Endothelial cell of umbilical vein (primary cell): Measurements from ENCODE around the gene LIPH.

Source experiments
- CTCF ChIP-seq, 2 donors: IDR thresholded peaks; 1 replicate in 1 of 2; 2 replicates in 1 of 2; pipeline ENCODE4 v1.5.1; 2011; ENCODE audit warnings: low read length in 2 of 2, mild to moderate bottlenecking in 2 of 2, moderate library complexity in 2 of 2, control low read depth in 1 of 2, inconsistent platforms in 1 of 2, low read depth in 1 of 2; ENCODE audit not compliant: insufficient read depth in 1 of 2; ENCODE audit errors: extremely low read depth in 1 of 2
- EZH2 ChIP-seq: IDR thresholded peaks from 2 replicates; pipeline ENCODE4 v1.6.1; 2012; ENCODE audit warnings: borderline replicate concordance, low read depth, mild to moderate bottlenecking, moderate library complexity, low read length, inconsistent platforms; ENCODE audit not compliant: severe bottlenecking
- JUN ChIP-seq: IDR thresholded peaks from 2 replicates; pipeline ENCODE4 v1.6.1; 2011; ENCODE audit warnings: borderline replicate concordance, low read depth; ENCODE audit not compliant: insufficient read length, insufficient read depth
- MAX ChIP-seq: IDR thresholded peaks from 2 replicates; pipeline ENCODE4 v1.6.1; 2011; ENCODE audit not compliant: insufficient read depth, insufficient read length
- POLR2A ChIP-seq: IDR thresholded peaks from 2 replicates; pipeline ENCODE4 v1.6.1; 2012; ENCODE audit warnings: low read depth, mild to moderate bottlenecking, control low read depth, low read length
- POLR2AphosphoS5 ChIP-seq: IDR thresholded peaks from 2 replicates; pipeline ENCODE4 v1.6.1; 2012; ENCODE audit warnings: low read depth, mild to moderate bottlenecking, control low read depth, low read length, moderate library complexity; ENCODE audit not compliant: insufficient read depth

DNA sequence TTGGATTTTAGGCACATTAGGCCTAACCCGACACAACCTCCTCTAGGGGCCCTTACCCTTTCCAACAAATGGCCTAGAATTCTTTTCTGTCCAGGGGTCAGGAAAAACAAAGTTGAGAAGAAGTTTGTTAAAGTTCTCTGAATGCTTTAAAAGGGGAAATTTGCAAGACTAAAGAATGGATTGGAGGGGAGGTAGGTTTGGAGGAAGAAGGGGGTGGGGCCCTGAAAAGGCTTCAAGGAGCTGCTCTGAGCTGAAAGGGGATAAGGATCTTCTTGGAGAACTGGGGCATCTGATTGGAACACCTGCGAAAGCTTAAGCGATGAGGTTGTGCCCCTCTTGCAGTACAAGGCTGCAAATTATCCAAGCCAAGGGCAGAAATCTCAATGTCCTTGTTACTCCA is 29.8 kb upstream of the LIPH start:
- TF ChIP-seq EZH2 (no peak), POLR2A (no peak), CTCF (IDR thresholded peaks at IDR 0.05; ENCODE audit: extremely low read depth in 1 of 2, insufficient read depth in 1 of 2, low read depth in 1 of 2, low read length in 2 of 2) (no peak), JUN (no peak), MAX (no peak), POLR2AphosphoS5 (no peak)
